Cortex of kidney (tissue), 1 donor: ENCODE results near the gene PRKCH.

Experiments
- DNase-seq: peaks from one replicate; lab custom pipeline; 2025; lab: John Stamatoyannopoulos, UW

The PRKCH gene

DNA sequence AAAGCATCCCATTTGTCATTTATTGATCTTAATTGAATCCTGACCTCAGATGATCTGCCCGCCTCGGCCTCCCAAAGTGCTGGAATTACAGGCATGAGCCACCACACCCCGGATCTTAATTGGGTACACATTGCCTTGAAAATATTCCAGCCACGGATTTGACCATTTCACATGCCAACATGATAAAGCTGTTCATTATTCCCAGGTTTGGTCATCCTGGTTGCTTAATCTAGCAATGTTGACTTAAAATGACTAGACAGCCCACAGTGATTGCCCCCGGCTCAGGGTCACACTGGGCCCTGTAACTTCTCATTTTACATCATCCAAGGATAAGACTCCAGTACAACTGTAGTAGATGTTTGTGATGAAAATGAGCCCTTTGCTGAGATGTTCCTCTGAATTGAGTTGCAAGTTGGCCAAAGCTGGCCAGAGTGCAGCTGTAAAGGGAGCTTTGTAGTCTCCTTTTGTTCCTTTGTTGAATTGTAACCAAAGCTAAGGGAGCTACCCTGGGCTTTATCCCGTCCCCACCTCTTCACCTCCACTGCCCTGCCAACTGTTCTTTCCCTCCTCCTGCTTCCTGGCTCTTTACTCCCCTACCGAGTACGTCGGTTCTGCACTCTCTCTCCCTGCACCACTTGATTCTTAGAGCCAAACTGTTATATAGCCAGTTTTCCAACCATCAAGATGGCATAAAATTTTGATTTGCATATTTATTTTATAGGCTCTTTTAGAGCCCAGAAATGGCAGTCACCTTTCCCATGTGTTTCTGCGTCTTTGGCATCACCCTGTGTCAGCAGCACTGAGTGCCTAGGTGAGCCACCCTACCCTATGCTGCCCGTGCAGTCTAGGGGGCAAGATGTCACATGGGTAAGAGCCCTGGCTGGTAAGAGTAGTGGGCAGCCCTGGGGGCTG lies 232.6 kb downstream of the PRKCH start:
- DNase-seq: no peak

DNA sequence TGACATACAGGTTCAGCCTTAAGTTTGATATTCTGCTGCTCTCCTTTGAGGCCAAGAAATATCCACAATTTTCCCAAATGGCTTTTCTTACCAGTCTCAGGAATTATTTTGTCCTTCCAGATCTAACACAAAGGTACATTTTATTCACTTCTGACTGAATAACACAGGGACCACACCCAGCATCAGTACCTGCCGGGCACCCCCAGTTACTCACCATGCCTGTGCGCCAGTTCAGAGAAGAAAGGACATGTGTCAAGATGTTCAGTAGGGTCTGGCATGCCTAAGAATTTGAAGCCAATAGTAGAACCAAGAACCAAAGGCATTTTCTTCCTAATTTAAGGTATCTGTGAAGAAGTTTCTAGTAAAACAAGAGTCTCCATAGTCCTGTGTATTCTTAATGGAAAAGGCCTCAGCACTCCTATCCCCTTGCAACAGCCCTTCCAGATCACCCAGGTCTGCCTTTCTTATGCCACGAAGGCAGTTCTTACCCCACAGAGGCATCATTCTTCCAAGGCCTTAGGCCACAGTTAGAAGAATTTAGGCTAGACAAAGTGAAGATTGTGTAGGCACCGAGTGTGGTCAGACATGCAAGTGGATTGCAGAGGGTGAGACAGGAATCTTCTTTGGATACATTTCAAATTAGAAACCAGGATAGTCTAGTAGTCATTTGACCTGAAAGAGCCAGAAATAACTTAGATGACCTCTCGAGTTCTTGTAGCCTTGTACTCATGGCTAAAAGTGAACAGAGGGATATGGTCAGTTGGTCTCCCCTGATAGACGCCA lies 233.9 kb downstream of the PRKCH start:
- DNase-seq: no peak

DNA sequence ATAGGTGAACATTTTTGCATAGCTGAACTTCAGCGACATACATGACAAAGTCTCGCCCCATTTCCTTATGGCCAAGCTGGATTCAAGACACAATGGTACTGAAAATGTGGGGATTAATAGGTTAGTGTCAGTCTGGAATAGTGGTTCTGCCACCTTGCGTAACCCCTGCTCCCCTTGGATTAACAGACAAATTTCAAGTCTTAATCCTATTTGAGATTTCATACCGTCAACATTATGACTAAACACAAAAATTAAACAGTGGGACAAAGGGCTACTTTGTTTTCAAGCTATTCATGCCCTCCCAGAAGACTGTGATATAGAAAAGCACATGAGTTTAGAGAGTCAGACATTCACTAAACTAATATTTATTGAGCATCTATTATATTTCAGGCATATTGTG lies 235.1 kb downstream of the PRKCH start:
- no peak for DNase-seq

DNA sequence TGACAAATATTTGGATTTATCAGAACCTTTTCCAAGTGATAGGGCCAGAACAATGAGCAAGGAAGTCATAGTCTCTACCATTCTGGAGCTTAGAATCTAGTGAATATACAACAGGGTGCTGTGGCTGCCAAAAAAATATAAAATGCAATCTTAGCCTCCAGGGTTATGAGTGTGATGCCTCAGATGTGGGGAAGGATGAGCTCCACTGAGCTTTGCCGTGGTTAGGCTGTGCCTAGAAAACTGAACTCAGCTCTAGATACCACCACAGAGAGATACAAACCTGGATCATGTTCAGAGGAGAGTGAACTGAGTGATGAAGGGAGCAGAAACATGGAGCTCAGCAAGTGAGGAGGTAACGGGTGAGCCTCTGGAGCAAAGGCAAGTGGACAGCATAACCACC lies 235.9 kb downstream of the PRKCH start:
- no peak for DNase-seq

DNA sequence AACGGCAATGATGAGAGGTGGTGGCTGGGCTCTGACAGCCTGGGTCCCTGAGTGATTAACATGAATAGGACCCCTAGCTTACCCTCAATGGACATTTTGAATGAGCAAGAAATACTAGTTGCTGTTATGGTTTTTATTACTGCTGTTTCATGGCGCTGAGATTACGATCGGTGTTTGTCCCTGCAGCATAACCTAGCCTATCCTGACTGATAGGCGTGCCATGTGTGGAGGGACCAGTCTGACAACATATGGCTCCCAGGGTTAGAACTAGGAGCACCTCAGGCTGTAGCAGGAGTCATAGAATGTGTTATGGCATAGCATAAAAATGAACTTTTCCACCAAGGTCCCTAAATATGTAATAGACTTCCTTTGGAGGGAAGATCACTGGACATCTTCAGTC lies 236.5 kb downstream of the PRKCH start:
- no peak for DNase-seq

DNA sequence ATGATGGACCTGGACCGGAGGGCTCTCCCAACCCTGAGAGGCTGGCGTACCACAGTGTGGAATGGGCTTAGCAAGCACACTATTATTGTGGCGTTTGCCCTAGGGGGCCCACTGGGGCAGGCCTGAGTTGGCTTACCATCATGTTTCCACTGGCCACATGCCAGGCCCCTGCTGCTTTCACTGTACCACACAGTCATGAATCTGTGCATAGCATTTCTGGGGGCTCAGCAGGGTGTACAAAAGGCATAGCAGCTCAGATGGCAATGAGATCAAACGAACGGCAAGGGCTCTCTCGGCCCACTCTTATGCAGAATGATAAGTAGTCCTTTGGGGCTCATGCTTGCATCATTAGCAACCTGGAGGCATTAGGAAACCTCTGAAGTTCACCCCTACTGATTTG lies 236.9 kb downstream of the PRKCH start:
- DNase-seq: no peak

DNA sequence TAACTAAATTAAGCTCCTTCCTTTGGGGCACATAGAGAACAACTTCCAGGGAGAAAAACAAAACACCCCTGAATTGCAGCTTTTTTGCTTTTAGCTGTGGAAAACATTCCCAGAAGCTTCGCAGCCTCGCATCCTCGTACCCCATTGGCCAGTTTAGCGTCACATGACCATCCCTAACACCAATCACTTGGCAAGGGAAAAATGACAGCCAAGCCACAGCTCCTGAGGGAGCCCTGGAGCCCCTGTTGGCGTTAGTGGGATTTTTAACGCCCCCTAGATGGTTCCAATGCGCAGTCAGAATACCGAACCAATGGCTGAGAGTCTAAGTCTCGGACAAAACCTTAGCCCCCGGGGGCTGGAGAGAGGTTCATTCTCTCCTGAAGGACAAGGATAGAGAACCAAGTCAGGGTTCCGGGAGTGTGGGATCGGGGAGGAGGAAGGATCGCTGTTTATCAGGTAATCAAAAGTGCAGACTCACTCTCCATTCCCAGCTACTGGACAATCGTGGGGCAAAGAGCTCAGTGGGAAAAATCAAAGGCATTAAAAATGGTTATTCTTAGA lies 238.3 kb downstream of the PRKCH start:
- DNase-seq: no peak

DNA sequence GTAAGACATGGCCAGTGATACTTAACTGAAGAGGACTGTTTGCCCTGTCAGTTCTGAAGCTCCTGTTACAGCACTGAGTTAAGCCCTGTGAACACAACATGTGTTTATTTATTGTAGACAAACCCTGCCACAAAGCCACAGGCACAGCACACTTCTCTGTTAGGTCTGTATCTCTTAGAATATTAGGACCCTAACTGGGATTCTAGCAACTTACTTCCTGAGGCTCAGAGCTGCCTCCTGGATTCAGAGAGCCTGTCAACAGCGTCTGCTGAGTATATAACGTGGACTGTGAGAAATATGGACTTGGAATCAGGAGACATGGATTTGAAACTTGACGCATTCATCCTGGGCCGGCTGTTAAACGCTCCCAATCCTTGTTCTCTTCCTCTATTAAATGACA lies 238.9 kb downstream of the PRKCH start:
- DNase-seq: no peak

DNA sequence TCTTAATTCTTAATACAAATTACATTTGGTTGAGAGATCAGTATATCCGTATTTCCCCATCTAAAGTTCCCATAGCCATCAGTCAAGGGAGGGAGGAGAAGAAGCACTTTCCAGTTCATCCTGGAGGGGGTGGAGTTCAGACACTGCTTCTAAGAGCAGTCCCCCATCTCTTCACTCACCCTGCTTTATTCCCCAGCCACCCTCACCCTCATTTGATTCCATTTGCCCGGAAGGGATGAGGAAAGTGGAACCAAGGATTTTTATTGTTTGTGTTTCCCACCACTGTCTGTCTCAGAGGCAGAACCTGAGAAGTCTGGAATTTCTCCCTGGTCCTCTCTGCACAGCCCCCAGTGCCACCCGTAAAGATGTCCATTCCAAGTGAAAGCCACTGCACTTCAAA lies 239.7 kb downstream of the PRKCH start:
- no peak for DNase-seq

DNA sequence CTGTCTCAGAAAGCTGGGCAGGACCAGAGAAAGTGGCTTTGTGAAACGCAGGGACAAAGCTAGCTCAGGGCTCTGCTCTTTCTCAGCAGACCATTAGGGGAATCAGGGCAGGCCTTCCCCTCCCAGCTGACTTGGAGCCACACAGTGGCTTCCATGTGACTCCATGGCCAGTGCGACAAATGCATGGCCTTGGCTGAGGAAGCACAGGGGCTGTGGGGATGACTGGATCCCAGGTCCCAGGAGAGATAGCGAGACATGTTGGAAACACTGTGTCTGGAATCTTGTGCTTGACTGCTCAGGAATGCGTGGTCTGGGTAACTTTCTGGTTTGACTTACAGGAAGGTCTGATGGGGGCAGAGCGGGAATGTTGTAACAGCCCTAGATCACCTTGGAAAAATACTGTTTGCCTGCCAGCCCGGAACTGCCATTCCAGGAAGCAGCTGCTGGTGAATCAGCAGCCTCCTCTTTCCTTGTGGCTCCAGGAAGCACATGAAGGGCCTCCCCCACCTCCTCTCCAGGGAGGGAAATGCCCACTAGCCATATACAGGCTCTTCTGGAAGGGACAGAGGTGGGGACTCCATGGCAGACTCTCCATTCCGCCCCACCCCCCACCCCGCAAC lies 240.4 kb downstream of the PRKCH start:
- no peak for DNase-seq

DNA sequence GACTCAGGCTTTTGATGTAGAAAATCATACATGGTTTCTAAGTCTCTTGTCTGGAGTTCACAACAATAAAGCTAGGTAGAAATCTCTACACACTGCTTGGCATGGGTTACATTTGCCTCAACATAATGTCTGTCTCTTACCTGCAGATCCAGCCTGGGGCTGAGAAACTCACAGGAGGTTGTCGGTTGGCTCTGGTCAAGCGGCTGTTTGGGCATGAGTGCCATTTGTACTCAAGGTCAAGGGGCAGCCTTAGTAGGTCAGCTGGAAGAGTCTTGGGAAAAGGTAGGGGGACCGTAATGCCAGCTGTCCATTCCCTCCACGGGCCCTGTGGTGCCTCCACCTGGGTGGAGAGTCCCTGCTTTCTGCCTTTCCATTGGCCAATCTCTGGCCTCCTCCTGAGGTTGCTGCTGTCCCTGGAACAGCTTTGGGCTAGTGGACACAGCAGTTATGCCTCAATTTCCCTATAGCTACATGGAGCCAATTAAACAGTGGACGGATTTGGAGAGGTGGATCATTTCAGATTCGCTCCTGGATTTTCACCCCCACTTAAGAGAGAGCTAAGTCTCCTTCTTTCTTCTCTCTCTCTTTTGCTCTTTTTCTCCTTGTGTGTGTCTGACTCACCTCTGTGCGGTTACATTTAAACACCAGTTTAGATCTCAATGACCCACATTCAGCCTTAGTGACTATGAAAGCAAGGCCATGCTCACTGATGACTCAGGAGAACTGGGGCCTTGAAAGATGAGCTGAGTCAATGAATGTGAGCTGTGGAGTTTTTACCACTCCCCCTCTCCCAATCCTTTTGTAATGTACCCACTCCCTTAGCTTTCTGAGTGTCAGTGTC lies 241.2 kb downstream of the PRKCH start:
- no peak for DNase-seq

DNA sequence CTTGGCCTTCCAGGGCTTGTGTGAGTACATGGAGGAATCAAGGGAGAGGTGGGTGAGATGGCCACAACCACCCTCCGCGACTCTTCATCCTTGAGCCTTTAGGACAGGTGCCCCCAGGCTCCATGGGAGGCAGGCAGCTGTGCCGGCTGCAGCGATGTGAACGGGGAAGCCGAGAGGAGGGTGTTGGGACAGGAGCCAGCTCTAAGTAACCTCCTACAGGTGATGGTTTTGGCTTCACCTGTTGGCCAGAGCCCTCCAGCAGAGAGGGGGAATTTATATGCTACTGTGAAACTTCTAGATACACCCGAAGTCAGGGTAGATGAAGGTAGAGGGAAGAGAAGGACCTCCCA lies 241.8 kb downstream of the PRKCH start:
- no peak for DNase-seq

DNA sequence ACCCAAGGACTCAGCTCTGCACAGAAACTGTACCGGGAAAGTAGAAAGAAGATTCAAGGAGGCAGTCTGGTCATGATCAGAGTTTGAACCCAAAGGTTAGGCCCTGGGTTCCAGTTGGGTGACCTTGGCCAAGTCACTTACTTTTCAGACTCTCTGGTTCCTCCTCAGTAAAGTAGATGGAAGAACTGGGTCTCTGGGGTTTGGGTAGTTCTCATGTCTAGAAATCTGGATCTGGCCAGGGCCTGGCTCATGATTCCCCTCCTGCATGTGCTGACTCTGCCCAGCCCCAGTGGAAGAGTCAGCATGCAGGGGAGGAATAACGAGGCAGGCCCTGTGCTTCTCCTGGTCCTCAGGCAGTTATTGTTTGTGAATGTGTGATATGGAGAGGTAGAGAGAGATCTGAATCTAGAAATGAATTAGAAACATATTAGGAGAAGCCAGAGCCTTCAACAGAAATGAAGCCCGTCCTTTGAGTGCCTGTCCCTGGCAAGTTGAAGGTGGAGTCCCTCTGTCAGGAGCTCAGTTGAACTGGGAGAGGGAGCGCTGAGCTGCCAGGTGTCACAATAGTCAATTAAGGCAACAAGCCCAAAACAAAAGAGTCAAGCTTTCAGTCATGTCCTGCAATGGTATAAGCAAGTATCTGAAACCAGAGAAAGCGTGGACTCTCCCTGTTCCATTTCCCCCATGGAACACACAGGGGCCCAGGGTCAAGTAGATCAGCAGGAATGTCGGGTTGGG lies 242.7 kb downstream of the PRKCH start:
- no peak for DNase-seq

DNA sequence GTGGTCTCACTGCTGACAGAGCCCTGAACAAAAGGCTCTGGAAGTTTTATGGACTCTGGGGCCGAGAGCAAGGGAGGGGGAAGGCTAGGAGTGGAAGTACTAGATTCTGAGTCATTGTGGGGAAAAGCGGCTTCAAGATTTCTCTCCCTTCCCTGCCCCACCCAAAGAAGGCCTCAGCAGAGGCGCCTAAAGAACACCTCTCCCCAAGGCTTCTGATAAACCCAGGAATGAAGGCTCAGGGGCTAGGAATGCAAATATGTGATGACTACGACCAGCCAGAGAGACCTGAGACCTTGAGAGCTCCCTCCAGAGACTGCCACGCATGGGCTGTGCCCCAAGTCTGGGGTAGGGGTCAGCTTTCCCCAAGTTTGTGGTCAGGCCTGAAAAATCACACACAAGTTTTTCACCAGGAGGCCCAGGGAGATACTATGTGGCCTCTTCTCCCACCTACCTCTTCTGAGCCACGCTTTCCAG lies 243.3 kb downstream of the PRKCH start:
- no peak for DNase-seq

DNA sequence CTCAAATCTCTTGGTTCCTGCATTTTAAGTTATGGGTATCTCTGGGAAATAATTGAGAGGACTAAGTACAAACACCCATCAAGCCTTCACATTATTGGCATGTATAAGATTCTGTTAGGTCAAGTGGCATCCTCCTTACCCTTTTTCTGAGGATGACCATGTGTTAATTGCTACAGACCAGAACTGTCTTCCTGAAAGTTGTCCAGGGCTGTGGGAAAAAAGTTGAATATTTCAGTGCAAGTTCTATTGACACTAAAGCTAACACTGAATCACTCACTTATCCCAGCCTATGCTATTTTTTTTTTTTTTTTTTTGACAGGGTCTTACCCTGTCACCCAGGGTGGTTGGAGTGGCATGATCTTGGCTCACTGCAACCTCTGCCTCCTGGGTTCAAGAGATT lies 243.8 kb downstream of the PRKCH start:
- DNase-seq: no peak

DNA sequence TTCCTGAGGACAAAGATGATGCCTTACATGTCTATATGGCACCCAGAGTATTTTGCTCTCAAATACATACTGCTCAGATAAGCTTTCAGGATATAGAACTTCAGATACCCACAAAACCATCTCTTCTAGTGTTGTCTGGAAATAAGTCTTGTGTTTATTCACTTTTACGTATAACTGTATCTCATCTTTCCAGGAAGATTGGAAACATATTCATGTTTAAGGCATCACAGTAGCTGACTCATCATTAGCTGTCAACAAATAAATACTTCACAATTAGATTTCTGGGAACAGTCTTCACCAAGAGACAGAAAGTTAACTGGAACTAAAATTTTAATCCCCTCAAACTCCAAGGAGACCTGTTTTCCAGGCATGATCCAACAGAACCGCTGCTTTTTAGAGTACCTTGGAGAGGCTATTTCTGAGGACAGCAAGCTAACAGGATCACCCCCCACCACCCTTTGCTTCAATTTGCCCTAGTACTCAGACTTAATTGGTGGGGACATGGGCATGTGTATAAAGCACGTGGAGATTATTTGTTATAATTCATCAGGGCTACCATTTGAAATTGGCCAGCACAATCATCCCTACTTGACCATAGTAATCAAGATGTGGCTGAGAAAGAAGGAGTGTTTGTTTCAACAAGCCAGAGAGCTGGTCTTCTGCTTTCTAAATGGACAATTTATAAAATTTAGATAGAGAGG lies 244.6 kb downstream of the PRKCH start:
- no peak for DNase-seq

DNA sequence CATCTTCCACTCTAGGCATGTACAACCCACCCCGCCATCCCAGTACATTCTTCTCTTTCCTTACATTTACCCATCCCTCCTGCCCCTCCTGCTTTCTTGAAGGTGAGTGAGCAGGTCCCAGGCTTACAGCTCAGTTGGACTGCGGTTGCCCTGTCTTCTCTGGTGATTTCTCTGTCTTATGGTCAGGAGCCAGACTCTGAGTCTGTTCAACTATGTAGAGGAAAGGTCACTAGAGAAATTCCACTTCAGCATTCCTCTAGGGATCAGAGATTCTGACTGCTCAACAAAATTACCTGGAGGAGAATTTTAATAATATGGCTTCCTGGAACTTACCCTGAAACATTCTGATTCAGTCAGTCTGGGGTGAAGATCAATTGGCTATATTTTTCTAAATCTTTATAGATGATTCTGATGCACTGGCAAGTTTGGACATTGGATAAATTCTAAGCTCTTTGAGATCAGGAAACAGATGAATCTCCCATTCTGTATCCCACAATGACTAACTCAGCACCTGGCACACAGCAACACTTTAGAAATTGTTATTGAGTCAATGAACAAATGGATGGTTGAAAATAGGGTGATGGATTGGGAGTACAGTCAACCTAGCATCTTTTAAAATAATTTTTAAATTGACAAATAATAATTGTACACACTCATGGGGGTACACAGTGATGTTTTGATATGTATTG lies 245.3 kb downstream of the PRKCH start:
- DNase-seq: no peak

DNA sequence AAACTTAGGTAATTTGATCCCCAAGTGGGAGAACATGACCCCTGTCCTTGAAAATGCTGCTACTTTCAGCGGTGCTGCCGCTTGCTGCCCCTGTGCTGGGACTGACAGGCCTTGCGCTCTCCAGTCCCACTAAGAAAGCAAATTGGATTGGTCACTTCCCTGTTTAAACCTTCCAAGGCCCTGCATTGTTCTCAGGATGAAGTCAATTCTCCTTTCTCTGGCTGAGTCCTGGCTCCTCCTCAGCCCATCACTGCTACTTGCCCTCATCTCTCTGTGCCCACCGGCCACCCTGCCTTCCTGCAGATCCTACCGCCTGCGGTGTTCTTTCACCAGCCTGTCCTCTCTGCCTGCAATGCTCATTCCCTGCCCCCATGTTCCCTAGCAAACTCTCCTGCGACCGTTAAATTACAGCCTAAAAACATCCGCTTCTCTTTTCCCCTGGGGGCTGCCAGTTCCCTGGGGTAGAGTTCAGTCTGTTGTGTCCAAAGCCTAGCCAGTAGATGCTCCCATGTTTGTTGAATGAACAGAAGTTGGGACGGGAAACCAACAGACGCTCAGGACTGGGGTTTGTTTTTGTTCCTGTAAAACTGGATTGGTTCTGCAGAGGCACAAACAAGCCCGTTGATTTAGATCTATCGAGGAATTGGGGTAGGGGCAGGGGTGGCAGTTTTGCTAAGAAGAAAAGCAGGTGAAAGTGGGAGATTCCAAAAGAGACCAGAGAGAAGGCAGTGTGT lies 246.6 kb downstream of the PRKCH start:
- no peak for DNase-seq

DNA sequence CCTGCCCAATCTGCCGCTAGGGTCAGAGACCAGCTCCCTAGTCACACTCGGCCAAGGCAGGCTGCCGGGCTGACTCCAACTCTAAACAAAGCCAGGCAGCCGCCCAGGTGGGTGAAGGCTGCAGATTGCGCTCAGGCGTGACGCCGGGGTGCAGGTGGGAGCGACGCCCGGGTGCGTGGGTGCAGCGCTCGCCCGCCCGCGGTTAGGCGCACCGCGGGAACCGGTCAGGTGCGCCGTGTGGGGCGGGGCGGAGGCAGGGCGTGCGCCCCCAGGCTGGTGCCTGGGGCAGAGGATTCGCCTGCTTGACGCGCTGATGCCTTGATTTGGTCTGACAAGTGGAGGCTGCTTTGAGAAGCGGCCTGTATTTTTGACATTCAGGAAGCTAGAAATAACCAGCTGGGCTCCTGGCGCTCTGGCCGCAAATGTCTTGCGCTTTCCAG lies 247.2 kb downstream of the PRKCH start:
- no peak for DNase-seq
